Activated T-cell treated with anti-CD3 and anti-CD28 coated beads, Interleukin-2, amount 50 U/mL, for 72 hours (primary cell): ENCODE measurements around the gene ILF3. TPM values are rescaled to one million over a fixed set of nuclear protein-coding genes. Genes with fewer than 3 reads are reported as not detected.

Experiments used
- ATAC-seq, 2 donors: fragments of 150-1000 bp; cut with Tn5 transposase; replicated peaks in 1 of 2; 2 replicates each; pipeline ENCODE4 v1.10.0; 2021; ENCODE audit warnings: moderate library complexity in 2 of 2, mild to moderate bottlenecking in 1 of 2
- DNase-seq, 2 donors: peaks; one replicate each; pipeline ENCODE4 v3.0.0; 2021 to 2022; ENCODE audit warnings: mixed read lengths in 1 of 2
- H3K27ac Mint-ChIP-seq: one replicate; pipeline ENCODE4 v1.8.0; 2022; ENCODE audit warnings: mild to moderate bottlenecking, moderate library complexity, mixed read lengths
- H3K27me3 Mint-ChIP-seq: one replicate; pipeline ENCODE4 v1.8.0; 2022; ENCODE audit warnings: low read depth, mixed read lengths
- H3K36me3 Mint-ChIP-seq, 2 donors: one replicate each; pipeline ENCODE4 v1.8.0; 2022; ENCODE audit warnings: mixed read lengths in 2 of 2, mild to moderate bottlenecking in 1 of 2; ENCODE audit not compliant: insufficient read depth in 2 of 2
- H3K4me1 Mint-ChIP-seq: one replicate; pipeline ENCODE4 v1.8.0; 2022; ENCODE audit warnings: low read depth, mixed read lengths
- H3K4me3 Mint-ChIP-seq, 2 donors: one replicate each; pipeline ENCODE4 v1.8.0; 2022; ENCODE audit warnings: mild to moderate bottlenecking in 2 of 2, mixed read lengths in 2 of 2, moderate library complexity in 2 of 2
- H3K9me3 Mint-ChIP-seq, 2 donors: one replicate each; pipeline ENCODE4 v1.8.0; 2022; ENCODE audit warnings: mixed read lengths in 2 of 2
- total RNA-seq, 2 donors: library from RNA; stranded (reverse); gene quantifications; one replicate each; pipeline ENCODE4 v1.2.3, GENCODE V29; 2022

ILF3 gene
- total RNA-seq, 2 donors from 2014 or later = 297 to 311 TPM

GRCh38 chr19:10631874-10632273 is 22.3 kb upstream of the ILF3 start:
- Mint-ChIP-seq H3K27ac (no peak overlapping the region), H3K4me3 (no peak overlapping the region)

GRCh38 chr19:10634430-10634829 is 19.7 kb upstream of the ILF3 start:
- Mint-ChIP-seq H3K4me1 (peaks cover 6% of the 10 kb centered on the region), H3K9me3 (no peaks in the 10 kb centered on the region), H3K36me3 (peaks cover 10 to 22% of the 10 kb centered on the region in 2 donors), H3K27me3 (no peaks in the 10 kb centered on the region), H3K27ac (no peak overlapping the region), H3K4me3 (no peak overlapping the region)
- no peak for DNase-seq
- no peak for ATAC-seq

More at GRCh38 chr19:10631874-10632273, 22.3 kb upstream of the ILF3 start:
- H3K9me3 Mint-ChIP-seq = no peaks in the 10 kb centered on the region
- H3K4me1 Mint-ChIP-seq = no peaks in the 10 kb centered on the region
- no peak for ATAC-seq
- DNase-seq = no peak
- H3K27me3 Mint-ChIP-seq = no peaks in the 10 kb centered on the region
- H3K36me3 Mint-ChIP-seq = peaks cover 11 to 29% of the 10 kb centered on the region in 2 donors

GRCh38 chr19:10634963-10635362 is 19.2 kb upstream of the ILF3 start:
- Mint-ChIP-seq H3K9me3 (no peaks in the 10 kb centered on the region), H3K4me1 (peaks cover 6% of the 10 kb centered on the region), H3K27me3 (no peaks in the 10 kb centered on the region), H3K36me3 (peaks cover 10 to 22% of the 10 kb centered on the region in 2 donors), H3K4me3 (no peak overlapping the region), H3K27ac (no peak overlapping the region)
- ATAC-seq (no peak), DNase-seq (no peak)

- DNase-seq (no peak), ATAC-seq (no peak)
- Mint-ChIP-seq H3K27me3 (no peaks in the 10 kb centered on the region), H3K36me3 (peaks cover 10 to 27% of the 10 kb centered on the region in 2 donors), H3K27ac (no peak overlapping the region), H3K4me1 (peaks cover 13% of the 10 kb centered on the region), H3K9me3 (no peaks in the 10 kb centered on the region), H3K4me3 (no peak overlapping the region)
These were observed 17.7 kb upstream of the ILF3 start for GRCh38 chr19:10636304-10636972.

- H3K36me3 Mint-ChIP-seq = peaks cover 10 to 28% of the 10 kb centered on the region in 2 donors
- H3K9me3 Mint-ChIP-seq = no peaks in the 10 kb centered on the region
- H3K27ac Mint-ChIP-seq = no peak overlapping the region
These were observed 16.3 kb upstream of the ILF3 start for GRCh38 chr19:10637894-10638293.

GRCh38 chr19:10639836-10640235 is 14.3 kb upstream of the ILF3 start:
- Mint-ChIP-seq H3K36me3 (peaks cover 9 to 29% of the 10 kb centered on the region in 2 donors), H3K27me3 (no peaks in the 10 kb centered on the region), H3K4me1 (peaks cover 31% of the 10 kb centered on the region), H3K27ac (no peak overlapping the region), H3K9me3 (no peaks in the 10 kb centered on the region), H3K4me3 (no peak overlapping the region)
- ATAC-seq (no peak), DNase-seq (no peak)

More at GRCh38 chr19:10637894-10638293, 16.3 kb upstream of the ILF3 start:
- H3K4me1 Mint-ChIP-seq = peaks cover 17% of the 10 kb centered on the region
- ATAC-seq (no peak), DNase-seq (no peak)
- H3K27me3 Mint-ChIP-seq = no peaks in the 10 kb centered on the region
- no peak overlapping the region for H3K4me3 Mint-ChIP-seq

- DNase-seq (no peak), ATAC-seq (no peak)
- Mint-ChIP-seq H3K27me3 (no peaks in the 10 kb centered on the region), H3K4me1 (peaks cover 31% of the 10 kb centered on the region), H3K4me3 (no peak overlapping the region), H3K27ac (no peak overlapping the region), H3K36me3 (peaks cover 7 to 27% of the 10 kb centered on the region in 2 donors), H3K9me3 (no peaks in the 10 kb centered on the region)
These were observed 13.8 kb upstream of the ILF3 start for GRCh38 chr19:10640361-10640760.

GRCh38 chr19:10641248-10641647 is 12.9 kb upstream of the ILF3 start:
- no peak for DNase-seq
- Mint-ChIP-seq H3K27me3 (no peaks in the 10 kb centered on the region), H3K4me3 (peak overlapping the region in 1 of 2 donors; percentile 36), H3K27ac (peak overlapping the region; percentile 86), H3K9me3 (no peaks in the 10 kb centered on the region), H3K4me1 (peaks cover 31% of the 10 kb centered on the region), H3K36me3 (peaks cover 6 to 23% of the 10 kb centered on the region in 2 donors)
- ATAC-seq = no peak

GRCh38 chr19:10642473-10643171 is 11.5 kb upstream of the ILF3 start:
- no peak overlapping the region for H3K27ac Mint-ChIP-seq
- peak in 1 of 2 donors; percentile 19 for ATAC-seq
- no peaks in the 10 kb centered on the region for H3K27me3 Mint-ChIP-seq
- no peak overlapping the region for H3K4me3 Mint-ChIP-seq
- no peaks in the 10 kb centered on the region for H3K9me3 Mint-ChIP-seq
- peaks cover 30% of the 10 kb centered on the region for H3K4me1 Mint-ChIP-seq
- H3K36me3 Mint-ChIP-seq = peaks cover 6 to 15% of the 10 kb centered on the region in 2 donors
- no peak for DNase-seq

- no peak for DNase-seq
- no peaks in the 10 kb centered on the region for H3K9me3 Mint-ChIP-seq
- peaks cover 26% of the 10 kb centered on the region for H3K4me1 Mint-ChIP-seq
- peak overlapping the region in 1 of 2 donors; percentile 27 for H3K4me3 Mint-ChIP-seq
- no peak for ATAC-seq
- H3K27ac Mint-ChIP-seq = peak overlapping the region; percentile 22
- peaks cover 3 to 9% of the 10 kb centered on the region in 2 donors for H3K36me3 Mint-ChIP-seq
- no peaks in the 10 kb centered on the region for H3K27me3 Mint-ChIP-seq
These were observed 10.8 kb upstream of the ILF3 start for GRCh38 chr19:10643172-10643967.

- peaks cover 29% of the 10 kb centered on the region for H3K4me1 Mint-ChIP-seq
- no peak overlapping the region for H3K27ac Mint-ChIP-seq
- ATAC-seq (no peak), DNase-seq (no peak)
- H3K27me3 Mint-ChIP-seq = no peaks in the 10 kb centered on the region
- H3K36me3 Mint-ChIP-seq = peaks cover 3 to 9% of the 10 kb centered on the region in 2 donors
- H3K4me3 Mint-ChIP-seq = no peak overlapping the region
- no peaks in the 10 kb centered on the region for H3K9me3 Mint-ChIP-seq
These were observed 10.2 kb upstream of the ILF3 start for GRCh38 chr19:10643968-10644259.

GRCh38 chr19:10644260-10645007 is 9.7 kb upstream of the ILF3 start:
- Mint-ChIP-seq H3K4me3 (no peak overlapping the region), H3K4me1 (peaks cover 29% of the 10 kb centered on the region), H3K27me3 (no peaks in the 10 kb centered on the region), H3K36me3 (peaks cover 0 to 9% of the 10 kb centered on the region in 2 donors), H3K9me3 (no peaks in the 10 kb centered on the region), H3K27ac (no peak overlapping the region)
- ATAC-seq (peak; percentile 83 to 86), DNase-seq (peak; percentile 84 to 85)
